Fibroblast of lung (primary cell): Measurements from ENCODE around the gene RASSF5. TPM values are rescaled to one million over a fixed set of nuclear protein-coding genes. Genes with fewer than 3 reads are reported as not detected.

Experiments used
- DNase-seq, 2 donors: peaks; one replicate each; pipeline versions ENCODE4 v3.0.0 to v3.0.0-alpha.2; 2010; ENCODE audit warnings: low read depth in 2 of 2
- H2AFZ ChIP-seq: 2 replicates; pipeline ENCODE4 v1.5.1; 2012; ENCODE audit warnings: low read length, control low read depth, inconsistent platforms
- H3K27ac ChIP-seq: 2 replicates; pipeline ENCODE4 v1.5.1; 2011; ENCODE audit warnings: low read length, control low read depth; ENCODE audit not compliant: insufficient read depth
- H3K27me3 ChIP-seq: 2 replicates; pipeline ENCODE4 v1.5.1; 2011; ENCODE audit warnings: mild to moderate bottlenecking, low read length; ENCODE audit not compliant: control insufficient read depth, insufficient read depth
- H3K36me3 ChIP-seq: 2 replicates; pipeline ENCODE4 v1.5.1; 2011; ENCODE audit warnings: low read length; ENCODE audit not compliant: control insufficient read depth, insufficient read depth
- H3K4me1 ChIP-seq: 2 replicates; pipeline ENCODE4 v1.5.1; 2011; ENCODE audit warnings: low read length; ENCODE audit not compliant: control insufficient read depth, insufficient read depth; ENCODE audit errors: extremely low read depth
- H3K4me2 ChIP-seq: 2 replicates; pipeline ENCODE4 v1.5.1; 2011; ENCODE audit warnings: low read length, control low read depth; ENCODE audit not compliant: insufficient read depth; ENCODE audit errors: extremely low read depth
- H3K4me3 ChIP-seq, 4 experiments: fragments of 200-600 bp in 1 of 4; sonication (generic) in 1 of 4; replicated peaks in 1 of 4; 2 replicates each; pipeline ENCODE4 v1.5.1; 2011 to 2016; ENCODE audit warnings: low read length in 4 of 4, low read depth in 3 of 4, mild to moderate bottlenecking in 3 of 4, control low read depth in 2 of 4, inconsistent platforms in 1 of 4, mixed read lengths in 1 of 4; ENCODE audit not compliant: insufficient read depth in 1 of 4; ENCODE audit errors: control extremely low read depth in 1 of 4
- H3K79me2 ChIP-seq: 2 replicates; pipeline ENCODE4 v1.5.1; 2012; ENCODE audit warnings: mild to moderate bottlenecking, low read length, inconsistent platforms; ENCODE audit not compliant: control insufficient read depth, insufficient read depth
- H3K9ac ChIP-seq: 2 replicates; pipeline ENCODE4 v1.5.1; 2011; ENCODE audit warnings: mild to moderate bottlenecking, low read length, control low read depth; ENCODE audit not compliant: insufficient read depth
- H3K9me3 ChIP-seq: 2 replicates; pipeline ENCODE4 v1.5.1; 2012; ENCODE audit warnings: low read depth, low read length; ENCODE audit not compliant: control insufficient read depth, insufficient read depth
- H4K20me1 ChIP-seq: 2 replicates; pipeline ENCODE4 v1.5.1; 2011; ENCODE audit warnings: low read length; ENCODE audit not compliant: control insufficient read depth, insufficient read depth; ENCODE audit errors: extremely low read depth
- CTCF ChIP-seq, 2 donors: IDR thresholded peaks in 1 of 2; conservative IDR thresholded peaks in 1 of 2; 1 replicate in 1 of 2; 2 replicates in 1 of 2; pipeline ENCODE4 v1.5.1; 2011 to 2012; ENCODE audit warnings: low read length in 2 of 2, control low read depth in 1 of 2, inconsistent platforms in 1 of 2, low read depth in 1 of 2, mild to moderate bottlenecking in 1 of 2
- EZH2 ChIP-seq: IDR thresholded peaks from 2 replicates; pipeline ENCODE4 v1.5.1; 2012; ENCODE audit warnings: low read length, control low read depth, mild to moderate bottlenecking; ENCODE audit errors: missing control alignments
- polyA plus RNA-seq, 2 donors: library from polyadenylated mRNA; depleted of rRNA in 1 of 2; stranded (reverse) in 1 of 2; unstranded in 1 of 2; fragments of >200 nt; gene quantifications; 2 replicates each; pipeline ENCODE4 v1.2.1, GENCODE V29; 2011 to 2012; ENCODE audit warnings: missing spikeins in 1 of 2
- total RNA-seq: library from RNA; depleted of rRNA; stranded (reverse); fragments of >200 nt; gene quantifications from 2 replicates; pipeline ENCODE4 v1.2.1, GENCODE V29; 2014

The RASSF5 gene
- total and polyA plus RNA-seq, 2 donors (not counting 1 experiment from before 2014, with no cell fraction given): 1.3 to 3.0 TPM

- peaks cover 19% of the 10 kb centered on the region for H3K36me3 ChIP-seq
- H3K4me1 ChIP-seq: peaks cover 3% of the 10 kb centered on the region
- no peak for DNase-seq
- no peak overlapping the region for H3K9ac ChIP-seq
- TF ChIP-seq CTCF (conservative IDR thresholded peaks at IDR 0.05 in 1 of 2, IDR thresholded peaks at IDR 0.05 in 1 of 2; ENCODE audit: low read depth in 1 of 2, low read length in 2 of 2) (no peak), EZH2 (no peak)
- H3K79me2 ChIP-seq: no peaks in the 10 kb centered on the region
- no peak overlapping the region for H2AFZ ChIP-seq
- H3K27me3 ChIP-seq: no peaks in the 10 kb centered on the region
- no peak overlapping the region for H3K4me3 ChIP-seq
- no peak overlapping the region for H3K4me2 ChIP-seq
- no peaks in the 10 kb centered on the region for H4K20me1 ChIP-seq
- no peaks in the 10 kb centered on the region for H3K9me3 ChIP-seq
- H3K27ac ChIP-seq: no peak overlapping the region
Observed at GRCh38 chr1:206493279-206493678, 14.1 kb upstream of the RASSF5 start.

- H3K36me3 ChIP-seq: peaks cover 19% of the 10 kb centered on the region
- H3K9me3 ChIP-seq: no peaks in the 10 kb centered on the region
- H3K4me2 ChIP-seq: no peak overlapping the region
- peaks cover 3% of the 10 kb centered on the region for H3K4me1 ChIP-seq
- DNase-seq: no peak
- H3K27ac ChIP-seq: no peak overlapping the region
- TF ChIP-seq CTCF (conservative IDR thresholded peaks at IDR 0.05 in 1 of 2, IDR thresholded peaks at IDR 0.05 in 1 of 2; ENCODE audit: low read depth in 1 of 2, low read length in 2 of 2): no peak
- no peak for TF ChIP-seq EZH2
- no peaks in the 10 kb centered on the region for H4K20me1 ChIP-seq
- H2AFZ ChIP-seq: no peak overlapping the region
- H3K4me3 ChIP-seq: no peak overlapping the region
- H3K79me2 ChIP-seq: no peaks in the 10 kb centered on the region
- H3K9ac ChIP-seq: no peak overlapping the region
- H3K27me3 ChIP-seq: no peaks in the 10 kb centered on the region
Observed at GRCh38 chr1:206495011-206495461, 12.3 kb upstream of the RASSF5 start.

GRCh38 chr1:206495493-206496046 is 11.8 kb upstream of the RASSF5 start:
- Histone ChIP-seq H4K20me1 (no peaks in the 10 kb centered on the region), H3K27ac (no peak overlapping the region), H3K9me3 (no peaks in the 10 kb centered on the region), H2AFZ (no peak overlapping the region), H3K4me2 (no peak overlapping the region), H3K79me2 (no peaks in the 10 kb centered on the region), H3K4me1 (no peaks in the 10 kb centered on the region), H3K27me3 (no peaks in the 10 kb centered on the region), H3K36me3 (peaks cover 19% of the 10 kb centered on the region), H3K4me3 (no peak overlapping the region), H3K9ac (no peak overlapping the region)
- no peak for TF ChIP-seq CTCF (conservative IDR thresholded peaks at IDR 0.05 in 1 of 2, IDR thresholded peaks at IDR 0.05 in 1 of 2; ENCODE audit: low read depth in 1 of 2, low read length in 2 of 2)
- TF ChIP-seq EZH2: no peak
- DNase-seq: peak; percentile 41 to 44
